PC-9 (cell line): ENCODE results near the gene SHC1. TPM values are rescaled to one million over a fixed set of nuclear protein-coding genes. Genes with fewer than 3 reads are reported as not detected.

Experiments used
- BruUV-seq: library from RNA; stranded (reverse); fragments of 400-500 nt; replicated peaks from 2 replicates; lab custom pipeline; 2021; lab: Mats Ljungman, UMichigan
- CTCF ChIA-PET: fragments of 300-600 bp; sonication (Branson Sonifier 250); formaldehyde crosslinking; loops from one replicate; lab custom pipeline; 2022; ENCODE audit warnings: antibody characterized with exemption; lab: Charles Lee
- POLR2A ChIA-PET: fragments of 300-600 bp; sonication (Branson Sonifier 250); formaldehyde crosslinking; loops from one replicate; lab custom pipeline; 2022; ENCODE audit warnings: antibody characterized with exemption; ENCODE audit not compliant: unreplicated experiment; lab: Charles Lee
- DNase-seq, 2 experiments: peaks; one replicate each; pipeline versions ENCODE4 v3.0.0 to v3.0.0-alpha.2; 2015 to 2022; ENCODE audit warnings: mixed read lengths in 1 of 2
- H2AFZ ChIP-seq: fragments of 200-600 bp; sonication (generic); 2 replicates; pipeline ENCODE4 v1.8.1; 2017; ENCODE audit warnings: antibody characterized with exemption
- H3F3A ChIP-seq: fragments of 200-600 bp; sonication (generic); 2 replicates; pipeline ENCODE4 v1.8.1; 2017; ENCODE audit warnings: antibody characterized with exemption, mild to moderate bottlenecking, low read depth; ENCODE audit not compliant: insufficient read depth
- H3K27ac ChIP-seq: fragments of 200-600 bp; sonication (generic); 2 replicates; pipeline ENCODE4 v1.6.1; 2016; ENCODE audit warnings: mixed run types
- H3K27me3 ChIP-seq: fragments of 200-600 bp; sonication (generic); 2 replicates; pipeline ENCODE4 v1.6.1; 2016; ENCODE audit warnings: low read depth, mixed run types; ENCODE audit not compliant: insufficient read depth
- H3K36me3 ChIP-seq: fragments of 200-600 bp; sonication (generic); 2 replicates; pipeline ENCODE4 v1.6.1; 2016; ENCODE audit warnings: low read depth, mixed run types
- H3K4me1 ChIP-seq: fragments of 200-600 bp; sonication (generic); replicated peaks from 2 replicates; pipeline ENCODE4 v1.6.1; 2016; ENCODE audit warnings: mixed run types; ENCODE audit not compliant: insufficient read depth
- H3K4me2 ChIP-seq: fragments of 200-600 bp; sonication (generic); 2 replicates; pipeline ENCODE4 v1.6.1; 2017; ENCODE audit warnings: mixed run types
- H3K4me3 ChIP-seq: fragments of 200-600 bp; sonication (generic); 2 replicates; pipeline ENCODE4 v1.6.1; 2016; ENCODE audit warnings: mixed run types
- H3K79me2 ChIP-seq: fragments of 200-600 bp; sonication (generic); 2 replicates; pipeline ENCODE4 v1.6.1; 2017; ENCODE audit warnings: low read depth, mixed run types
- H3K9me2 ChIP-seq: fragments of 200-600 bp; sonication (generic); 2 replicates; pipeline ENCODE4 v1.8.1; 2017; ENCODE audit warnings: mild to moderate bottlenecking; ENCODE audit not compliant: insufficient read depth
- H3K9me3 ChIP-seq: fragments of 200-600 bp; sonication (generic); 2 replicates; pipeline ENCODE4 v1.8.1; 2016; ENCODE audit warnings: low read depth; ENCODE audit not compliant: insufficient read depth
- H4K20me1 ChIP-seq: fragments of 200-600 bp; sonication (generic); 2 replicates; pipeline ENCODE4 v1.8.1; 2017; ENCODE audit not compliant: insufficient read depth
- EZH2 ChIP-seq: fragments of 200-600 bp; sonication (generic); IDR thresholded peaks from 2 replicates; pipeline ENCODE4 v1.8.0; 2017; ENCODE audit warnings: antibody characterized with exemption, low read depth
- intact Hi-C: fragments of 100-400 bp; cut with micrococcal nuclease; formaldehyde crosslinking; loops from one replicate; pipeline ENCODE4 v1.10.0; 2022; ENCODE audit not compliant: unreplicated experiment
- total RNA-seq: library from RNA; stranded (reverse); gene quantifications from 2 replicates; pipeline ENCODE4 v1.2.3, GENCODE V29; 2021
- TF ChIP-seq, protein P1 (sequence below): fragments of 200-600 bp; sonication (generic); conservative IDR thresholded peaks from 2 replicates; pipeline ENCODE4 v1.6.1; 2017; ENCODE audit warnings: mixed run types, antibody characterized with exemption, mild to moderate bottlenecking, moderate library complexity

The SHC1 gene
- total RNA-seq, 1 experiment from 2014 or later = 210 TPM

DNA sequence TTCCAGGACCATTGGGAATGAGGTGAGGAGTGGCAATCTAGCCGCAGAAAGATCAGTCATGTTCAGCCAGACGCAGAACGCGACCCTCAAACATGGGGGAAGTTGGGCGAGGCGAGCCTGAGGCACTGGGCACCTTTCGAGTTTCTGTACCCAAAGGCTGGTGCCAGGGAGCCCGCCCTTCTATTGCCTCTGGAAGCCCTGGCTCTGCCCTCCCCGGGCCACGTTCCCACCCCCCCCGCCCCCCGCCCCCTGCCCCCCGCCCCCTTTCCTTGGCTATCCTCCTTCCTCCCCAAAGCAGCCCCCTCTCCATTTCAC, 29.8 kb upstream of the SHC1 start:
- Histone ChIP-seq H3K27ac (peak overlapping the region; percentile 72), H3K4me3 (peak overlapping the region; percentile 80), H2AFZ (peak overlapping the region; percentile 76; the same call in 1 of the 2 replicates), H3K4me2 (peak overlapping the region; percentile 90), H3F3A (peaks cover 27% of the 10 kb centered on the region; the same call in 1 of the 2 replicates), H3K27me3 (no peaks in the 10 kb centered on the region), H3K36me3 (no peaks in the 10 kb centered on the region), H3K4me1 (peaks cover 27% of the 10 kb centered on the region), H3K9me2 (no peaks in the 10 kb centered on the region), H3K79me2 (peaks cover 35% of the 10 kb centered on the region), H3K9me3 (no peaks in the 10 kb centered on the region), H4K20me1 (no peaks in the 10 kb centered on the region)
- no peak for DNase-seq
- POLR2A ChIA-PET = no interaction called here
- CTCF ChIA-PET = interaction anchor here (0.7 kb wide), 1 partner anchor 271 kb away, joined by 4 read pairs; no protein-coding TSS in a partner anchor
- TF ChIP-seq EZH2 = no peak
- TF ChIP-seq, protein P1, sequence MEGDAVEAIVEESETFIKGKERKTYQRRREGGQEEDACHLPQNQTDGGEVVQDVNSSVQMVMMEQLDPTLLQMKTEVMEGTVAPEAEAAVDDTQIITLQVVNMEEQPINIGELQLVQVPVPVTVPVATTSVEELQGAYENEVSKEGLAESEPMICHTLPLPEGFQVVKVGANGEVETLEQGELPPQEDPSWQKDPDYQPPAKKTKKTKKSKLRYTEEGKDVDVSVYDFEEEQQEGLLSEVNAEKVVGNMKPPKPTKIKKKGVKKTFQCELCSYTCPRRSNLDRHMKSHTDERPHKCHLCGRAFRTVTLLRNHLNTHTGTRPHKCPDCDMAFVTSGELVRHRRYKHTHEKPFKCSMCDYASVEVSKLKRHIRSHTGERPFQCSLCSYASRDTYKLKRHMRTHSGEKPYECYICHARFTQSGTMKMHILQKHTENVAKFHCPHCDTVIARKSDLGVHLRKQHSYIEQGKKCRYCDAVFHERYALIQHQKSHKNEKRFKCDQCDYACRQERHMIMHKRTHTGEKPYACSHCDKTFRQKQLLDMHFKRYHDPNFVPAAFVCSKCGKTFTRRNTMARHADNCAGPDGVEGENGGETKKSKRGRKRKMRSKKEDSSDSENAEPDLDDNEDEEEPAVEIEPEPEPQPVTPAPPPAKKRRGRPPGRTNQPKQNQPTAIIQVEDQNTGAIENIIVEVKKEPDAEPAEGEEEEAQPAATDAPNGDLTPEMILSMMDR = no peak
- intact Hi-C loops = loop anchor here (2.0 to 5.0 kb wide), 2 partner anchors 38 to 64 kb away; partner anchors contain the start of genes PMVK and PYGO2
- no TSS peak for BruUV-seq

DNA sequence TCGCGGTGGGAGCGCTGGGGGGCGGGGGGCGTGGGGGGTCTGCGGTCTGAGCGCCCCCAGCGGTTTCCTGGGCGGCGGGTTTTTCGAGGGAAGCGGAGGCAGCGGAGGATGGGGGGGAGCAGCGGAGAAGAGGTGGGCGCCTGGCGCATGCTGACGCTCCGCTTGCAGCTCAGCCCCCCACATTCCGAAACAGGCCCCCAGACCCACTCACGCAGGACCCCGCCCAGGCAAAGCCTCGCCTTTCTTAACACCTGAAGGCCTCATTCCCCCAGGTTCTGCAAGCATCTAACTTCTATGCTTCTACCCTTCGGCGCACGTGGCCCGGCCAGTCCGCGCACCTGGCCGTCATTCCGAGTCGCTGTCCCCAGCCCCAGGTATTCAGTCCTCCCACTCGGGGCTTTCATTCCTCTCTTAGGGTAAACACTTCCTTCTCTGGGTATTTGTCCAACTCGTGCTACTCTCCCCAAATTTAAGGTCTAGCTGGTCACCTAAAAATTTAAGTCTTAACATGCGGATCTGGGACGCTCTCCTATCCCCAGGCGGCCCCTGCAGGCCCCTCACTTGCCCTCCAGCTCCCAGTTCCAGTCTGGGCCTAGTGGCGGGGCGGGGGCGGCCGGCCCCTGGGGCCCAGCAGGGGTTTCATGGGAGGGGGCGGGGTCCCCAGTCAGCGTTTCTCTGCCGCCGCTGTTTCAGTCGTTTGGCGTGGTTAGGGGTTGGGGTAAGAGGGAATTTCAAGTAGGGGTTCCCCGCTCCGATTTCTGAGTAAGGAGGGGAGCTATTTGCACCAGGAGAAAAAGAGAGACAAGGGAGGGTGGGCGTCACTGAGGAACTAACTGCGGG, 29.2 kb upstream of the SHC1 start:
- Histone ChIP-seq H3K9me3 (no peaks in the 10 kb centered on the region), H3K36me3 (no peaks in the 10 kb centered on the region), H3F3A (peaks cover 32% of the 10 kb centered on the region; the same call in 1 of the 2 replicates), H4K20me1 (no peaks in the 10 kb centered on the region), H3K4me3 (peak overlapping the region; percentile 80), H3K27ac (peak overlapping the region; percentile 55), H3K4me2 (peak overlapping the region; percentile 90), H3K79me2 (peaks cover 29% of the 10 kb centered on the region), H2AFZ (no peak overlapping the region), H3K4me1 (peaks cover 28% of the 10 kb centered on the region), H3K9me2 (no peaks in the 10 kb centered on the region), H3K27me3 (no peaks in the 10 kb centered on the region)
- TF ChIP-seq, protein P1 = no peak
- no peak for TF ChIP-seq EZH2
- intact Hi-C loops = loop anchor here (2.0 to 5.0 kb wide), 2 partner anchors 37 to 63 kb away; partner anchors contain the start of genes PMVK and PYGO2
- no peak for DNase-seq
- ChIA-PET POLR2A (no interaction called here), CTCF (interaction anchor here (0.7 kb wide), 2 partner anchors 25 to 270 kb away, joined by 4 read pairs; no protein-coding TSS in a partner anchor)
- no TSS peak for BruUV-seq

GRCh38 chr1:154998818-154999570, 28.4 kb upstream of the SHC1 start:
- Histone ChIP-seq H3K79me2 (peaks cover 21% of the 10 kb centered on the region), H3F3A (peaks cover 34% of the 10 kb centered on the region), H3K27me3 (no peaks in the 10 kb centered on the region), H2AFZ (no peak overlapping the region), H3K9me2 (no peaks in the 10 kb centered on the region), H4K20me1 (no peaks in the 10 kb centered on the region), H3K27ac (no peak overlapping the region), H3K36me3 (no peaks in the 10 kb centered on the region), H3K4me3 (no peak overlapping the region), H3K9me3 (no peaks in the 10 kb centered on the region), H3K4me2 (no peak overlapping the region), H3K4me1 (peaks cover 25% of the 10 kb centered on the region)
- POLR2A ChIA-PET = no interaction called here
- BruUV-seq = no TSS peak
- DNase-seq = no peak
- TF ChIP-seq, protein P1 = peak; percentile 39; the same call in 1 of the 2 replicates
- TF ChIP-seq EZH2 = no peak
- CTCF ChIA-PET = interaction anchor here (0.7 kb wide), 1 partner anchor 26 kb away, joined by 4 read pairs; no protein-coding TSS in a partner anchor
- intact Hi-C loops = no loop called here
